MM.1S (cell line): ENCODE results near the gene GRIN1.

ENCODE experiments used
- EZH2phosphoT487 ChIP-seq: fragments of 300-600 bp; sonication (generic); IDR thresholded peaks from 2 replicates; pipeline ENCODE4 v1.6.1; 2018; ENCODE audit warnings: antibody characterized with exemption, low read length
- TF ChIP-seq, protein P1 (sequence below): fragments of 300-600 bp; sonication (generic); IDR thresholded peaks from 2 replicates; pipeline ENCODE4 v1.5.1; 2016; ENCODE audit warnings: antibody characterized with exemption, low read length, mixed read lengths

DNA sequence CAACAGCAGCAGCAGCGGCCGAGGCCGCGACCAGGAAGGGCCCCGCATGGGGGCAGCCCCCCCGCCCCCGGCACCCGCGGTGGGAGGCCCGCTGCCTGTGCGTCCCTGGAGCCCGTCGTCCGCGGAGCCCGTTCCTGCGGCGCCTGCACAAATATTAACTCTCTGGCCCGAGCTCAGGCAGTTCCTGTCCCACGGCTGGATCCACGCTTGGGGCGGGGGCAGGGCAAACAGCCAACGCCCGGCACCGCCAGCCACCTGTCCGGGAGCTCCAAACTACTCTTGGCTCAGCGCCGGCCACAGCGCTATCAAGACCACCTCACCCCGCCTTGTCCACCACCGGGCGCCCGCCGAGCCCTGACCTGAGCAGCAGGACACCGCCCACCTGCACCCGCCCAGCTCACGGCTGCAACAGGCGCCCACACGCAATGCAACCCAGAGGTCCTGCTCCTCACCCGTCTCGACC lies 31.0 kb downstream of the GRIN1 start, which contains the start of gene LRRC26:
- TF ChIP-seq EZH2phosphoT487 = no peak
- TF ChIP-seq, protein P1, sequence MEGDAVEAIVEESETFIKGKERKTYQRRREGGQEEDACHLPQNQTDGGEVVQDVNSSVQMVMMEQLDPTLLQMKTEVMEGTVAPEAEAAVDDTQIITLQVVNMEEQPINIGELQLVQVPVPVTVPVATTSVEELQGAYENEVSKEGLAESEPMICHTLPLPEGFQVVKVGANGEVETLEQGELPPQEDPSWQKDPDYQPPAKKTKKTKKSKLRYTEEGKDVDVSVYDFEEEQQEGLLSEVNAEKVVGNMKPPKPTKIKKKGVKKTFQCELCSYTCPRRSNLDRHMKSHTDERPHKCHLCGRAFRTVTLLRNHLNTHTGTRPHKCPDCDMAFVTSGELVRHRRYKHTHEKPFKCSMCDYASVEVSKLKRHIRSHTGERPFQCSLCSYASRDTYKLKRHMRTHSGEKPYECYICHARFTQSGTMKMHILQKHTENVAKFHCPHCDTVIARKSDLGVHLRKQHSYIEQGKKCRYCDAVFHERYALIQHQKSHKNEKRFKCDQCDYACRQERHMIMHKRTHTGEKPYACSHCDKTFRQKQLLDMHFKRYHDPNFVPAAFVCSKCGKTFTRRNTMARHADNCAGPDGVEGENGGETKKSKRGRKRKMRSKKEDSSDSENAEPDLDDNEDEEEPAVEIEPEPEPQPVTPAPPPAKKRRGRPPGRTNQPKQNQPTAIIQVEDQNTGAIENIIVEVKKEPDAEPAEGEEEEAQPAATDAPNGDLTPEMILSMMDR = no peak
